K562 (cell line): ENCODE results near the gene GEN1. TPM values are rescaled to one million over a fixed set of nuclear protein-coding genes. Genes with fewer than 3 reads are reported as not detected.
A peak's percentile ranks its signal among the peaks of the same experiment; 100 is the strongest.

Experiments
- BRD9 ChIP-seq: fragments of 450-650 bp; IDR thresholded peaks from 2 replicates; pipeline ENCODE4 v1.6.1; 2018; ENCODE audit warnings: low read depth; ENCODE audit not compliant: partially characterized antibody
- GTF2A2 ChIP-seq: IDR thresholded peaks from 2 replicates; pipeline ENCODE4 v1.6.1; 2016; ENCODE audit warnings: mild to moderate bottlenecking, missing genetic modification characterization, missing compliant biosample characterization
- HCFC1 ChIP-seq: IDR thresholded peaks from 2 replicates; pipeline ENCODE4 v1.6.1; 2012; ENCODE audit warnings: low read depth, low read length, improper control_type of control experiment
- MCM5 ChIP-seq: fragments of 450-650 bp; IDR thresholded peaks from 2 replicates; pipeline ENCODE4 v1.6.1; 2016; ENCODE audit warnings: low read depth
- NCOR1 ChIP-seq: fragments of 450-650 bp; IDR thresholded peaks from 2 replicates; pipeline ENCODE4 v1.6.1; 2016; ENCODE audit warnings: mild to moderate bottlenecking, moderate library complexity
- RAD51 ChIP-seq: fragments of 450-650 bp; IDR thresholded peaks from 2 replicates; pipeline ENCODE4 v1.7.1; 2016; ENCODE audit warnings: low read depth, mild to moderate bottlenecking, borderline replicate concordance
- RFX1 ChIP-seq: fragments of 450-650 bp; IDR thresholded peaks from 2 replicates; pipeline ENCODE4 v1.6.1; 2016; ENCODE audit warnings: mild to moderate bottlenecking, moderate library complexity
- ZC3H11A ChIP-seq: IDR thresholded peaks from 2 replicates; pipeline ENCODE4 v1.6.1; 2012; ENCODE audit warnings: low read depth, low read length, improper control_type of control experiment
- ZNF124 ChIP-seq: sonication (generic); formaldehyde crosslinking; IDR thresholded peaks from 2 replicates; pipeline ENCODE4 v1.8.1; 2022; ENCODE audit warnings: missing genetic modification reagents
- polyA plus RNA-seq, 8 experiments: library from polyadenylated mRNA; depleted of rRNA in 4 of 8; stranded (reverse) in 5 of 8; unstranded in 3 of 8; fragments of >200 nt; fragmentation: Nextera tagmentation in 2 of 8; fragmentation: Illumina TruSeq in 1 of 8; extraction: Ambion mirVana in 2 of 8; extraction: Trizol in 1 of 8; gene quantifications; 2 replicates each; pipeline versions ENCODE4 v1.2.1 to v1.2.3, GENCODE V29; 2011 to 2014; ENCODE audit warnings: inconsistent platforms in 1 of 8, missing spikeins in 1 of 8
- total RNA-seq, 7 experiments: library from RNA; depleted of rRNA in 6 of 7; stranded (reverse); fragments of >200 nt in 6 of 7; fragmentation: Illumina TruSeq in 2 of 7; extraction: Trizol in 2 of 7; gene quantifications; 2 replicates each; pipeline versions ENCODE4 v1.2.1 to v1.2.3, GENCODE V29; 2011 to 2021; ENCODE audit warnings: low replicate concordance in 1 of 7
- TF ChIP-seq, protein P1 (sequence below), 2 experiments: fragments of 450-650 bp; IDR thresholded peaks; 2 replicates each; pipeline ENCODE4 v1.6.1; 2018; ENCODE audit warnings: mild to moderate bottlenecking in 2 of 2, low read depth in 1 of 2; ENCODE audit not compliant: partially characterized antibody in 2 of 2
- TF ChIP-seq, protein P2 (sequence below): fragments of 200-800 bp; sonication (Bioruptor generic); IDR thresholded peaks from 2 replicates; pipeline ENCODE4 v1.6.1; 2017; ENCODE audit warnings: missing genetic modification characterization, missing compliant biosample characterization
- TF ChIP-seq, protein P3 (sequence below), 2 experiments: IDR thresholded peaks in 1 of 2; conservative IDR thresholded peaks in 1 of 2; 2 replicates each; pipeline ENCODE4 v1.6.1; 2016; ENCODE audit warnings: low read depth in 2 of 2, mild to moderate bottlenecking in 1 of 2, missing compliant biosample characterization in 1 of 2, missing genetic modification characterization in 1 of 2, moderate library complexity in 1 of 2

GEN1 gene
- total and polyA plus RNA-seq, 9 of the 15 experiments (the other 6 are each of a cell fraction or from before 2014, with no cell fraction given), result 8.6 to 39.7 (median 24.5) TPM

DNA sequence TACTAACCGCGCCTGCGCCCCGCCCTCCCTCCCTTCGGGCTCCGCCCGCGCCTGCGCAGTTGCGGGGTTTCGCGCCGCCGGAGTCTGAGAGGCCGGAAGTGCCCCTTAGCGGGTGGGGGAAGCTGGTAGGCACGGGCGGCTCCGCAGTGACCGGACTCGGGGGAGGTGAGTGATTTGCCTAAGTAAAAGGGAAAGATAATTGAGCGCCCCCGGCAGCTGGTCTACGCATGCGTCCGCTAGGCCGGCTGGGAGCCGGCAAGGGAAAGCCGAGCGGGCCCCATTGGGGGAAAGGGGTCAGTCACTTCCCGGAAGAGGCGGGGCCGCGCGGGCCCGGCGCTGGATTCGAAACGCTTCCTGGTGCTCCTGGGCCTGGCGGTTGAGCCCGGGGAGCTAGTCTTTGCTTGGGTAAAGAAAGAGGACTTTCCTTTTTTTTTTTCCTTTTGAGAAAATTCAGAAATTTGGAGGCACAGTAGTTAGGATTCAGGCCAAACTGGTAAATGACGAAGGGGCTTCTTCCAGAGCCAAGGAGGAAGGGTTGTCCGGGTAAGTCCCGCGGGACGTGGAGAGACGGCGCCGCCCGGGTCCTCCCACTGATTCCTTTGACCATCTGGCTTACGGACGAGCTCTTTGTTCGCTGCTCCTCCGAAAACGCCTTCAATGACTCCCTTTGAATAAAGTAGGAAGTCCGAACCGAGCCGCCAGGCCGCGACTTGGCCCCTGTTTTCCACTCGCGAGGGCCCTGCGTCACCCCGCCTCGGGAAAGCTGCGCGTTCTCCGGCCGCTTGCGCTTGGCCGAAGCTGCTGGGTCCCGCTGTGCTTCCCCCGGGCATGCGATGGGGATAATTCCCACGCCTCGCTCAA, at the start of gene GEN1, which contains the start of gene SMC6 (continued):
- TF ChIP-seq, protein P1, sequence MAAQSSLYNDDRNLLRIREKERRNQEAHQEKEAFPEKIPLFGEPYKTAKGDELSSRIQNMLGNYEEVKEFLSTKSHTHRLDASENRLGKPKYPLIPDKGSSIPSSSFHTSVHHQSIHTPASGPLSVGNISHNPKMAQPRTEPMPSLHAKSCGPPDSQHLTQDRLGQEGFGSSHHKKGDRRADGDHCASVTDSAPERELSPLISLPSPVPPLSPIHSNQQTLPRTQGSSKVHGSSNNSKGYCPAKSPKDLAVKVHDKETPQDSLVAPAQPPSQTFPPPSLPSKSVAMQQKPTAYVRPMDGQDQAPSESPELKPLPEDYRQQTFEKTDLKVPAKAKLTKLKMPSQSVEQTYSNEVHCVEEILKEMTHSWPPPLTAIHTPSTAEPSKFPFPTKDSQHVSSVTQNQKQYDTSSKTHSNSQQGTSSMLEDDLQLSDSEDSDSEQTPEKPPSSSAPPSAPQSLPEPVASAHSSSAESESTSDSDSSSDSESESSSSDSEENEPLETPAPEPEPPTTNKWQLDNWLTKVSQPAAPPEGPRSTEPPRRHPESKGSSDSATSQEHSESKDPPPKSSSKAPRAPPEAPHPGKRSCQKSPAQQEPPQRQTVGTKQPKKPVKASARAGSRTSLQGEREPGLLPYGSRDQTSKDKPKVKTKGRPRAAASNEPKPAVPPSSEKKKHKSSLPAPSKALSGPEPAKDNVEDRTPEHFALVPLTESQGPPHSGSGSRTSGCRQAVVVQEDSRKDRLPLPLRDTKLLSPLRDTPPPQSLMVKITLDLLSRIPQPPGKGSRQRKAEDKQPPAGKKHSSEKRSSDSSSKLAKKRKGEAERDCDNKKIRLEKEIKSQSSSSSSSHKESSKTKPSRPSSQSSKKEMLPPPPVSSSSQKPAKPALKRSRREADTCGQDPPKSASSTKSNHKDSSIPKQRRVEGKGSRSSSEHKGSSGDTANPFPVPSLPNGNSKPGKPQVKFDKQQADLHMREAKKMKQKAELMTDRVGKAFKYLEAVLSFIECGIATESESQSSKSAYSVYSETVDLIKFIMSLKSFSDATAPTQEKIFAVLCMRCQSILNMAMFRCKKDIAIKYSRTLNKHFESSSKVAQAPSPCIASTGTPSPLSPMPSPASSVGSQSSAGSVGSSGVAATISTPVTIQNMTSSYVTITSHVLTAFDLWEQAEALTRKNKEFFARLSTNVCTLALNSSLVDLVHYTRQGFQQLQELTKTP (IDR thresholded peaks at IDR 0.05; ENCODE audit: low read depth in 1 of 2, partially characterized antibody in 2 of 2), result peak in 1 of 2 experiments; percentile 17
- TF ChIP-seq, protein P2, sequence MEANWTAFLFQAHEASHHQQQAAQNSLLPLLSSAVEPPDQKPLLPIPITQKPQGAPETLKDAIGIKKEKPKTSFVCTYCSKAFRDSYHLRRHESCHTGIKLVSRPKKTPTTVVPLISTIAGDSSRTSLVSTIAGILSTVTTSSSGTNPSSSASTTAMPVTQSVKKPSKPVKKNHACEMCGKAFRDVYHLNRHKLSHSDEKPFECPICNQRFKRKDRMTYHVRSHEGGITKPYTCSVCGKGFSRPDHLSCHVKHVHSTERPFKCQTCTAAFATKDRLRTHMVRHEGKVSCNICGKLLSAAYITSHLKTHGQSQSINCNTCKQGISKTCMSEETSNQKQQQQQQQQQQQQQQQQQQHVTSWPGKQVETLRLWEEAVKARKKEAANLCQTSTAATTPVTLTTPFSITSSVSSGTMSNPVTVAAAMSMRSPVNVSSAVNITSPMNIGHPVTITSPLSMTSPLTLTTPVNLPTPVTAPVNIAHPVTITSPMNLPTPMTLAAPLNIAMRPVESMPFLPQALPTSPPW (CRISPR knock-in tag), result peak; percentile 90
- no peak for TF ChIP-seq BRD9
- TF ChIP-seq HCFC1, result 0 out of 2 replicates have a peak, but pooled peaks have one; percentile 21
- TF ChIP-seq RFX1, result no peak
- no peak for TF ChIP-seq ZNF124 (CRISPR knock-in tag)
- no peak for TF ChIP-seq GTF2A2 (tag)
- TF ChIP-seq RAD51, result no peak
- TF ChIP-seq ZC3H11A, result no peak
- TF ChIP-seq, protein P3, sequence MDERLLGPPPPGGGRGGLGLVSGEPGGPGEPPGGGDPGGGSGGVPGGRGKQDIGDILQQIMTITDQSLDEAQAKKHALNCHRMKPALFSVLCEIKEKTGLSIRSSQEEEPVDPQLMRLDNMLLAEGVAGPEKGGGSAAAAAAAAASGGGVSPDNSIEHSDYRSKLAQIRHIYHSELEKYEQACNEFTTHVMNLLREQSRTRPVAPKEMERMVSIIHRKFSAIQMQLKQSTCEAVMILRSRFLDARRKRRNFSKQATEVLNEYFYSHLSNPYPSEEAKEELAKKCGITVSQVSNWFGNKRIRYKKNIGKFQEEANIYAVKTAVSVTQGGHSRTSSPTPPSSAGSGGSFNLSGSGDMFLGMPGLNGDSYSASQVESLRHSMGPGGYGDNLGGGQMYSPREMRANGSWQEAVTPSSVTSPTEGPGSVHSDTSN (CRISPR knock-in tag; IDR thresholded peaks at IDR 0.05; ENCODE audit: low read depth), result no peak
- TF ChIP-seq, protein P3 (tag; conservative IDR thresholded peaks at IDR 0.05; ENCODE audit: low read depth), result no peak
- TF ChIP-seq NCOR1, result no peak
- TF ChIP-seq MCM5, result no peak
